GM18511 (cell line): ENCODE measurements around the gene KLK10.
"Not testable (repeated sequence)": the region's sequence is repeated elsewhere in the genome, so short reads cannot be mapped to it uniquely, and the experiment has no call there.

Experiments
- ATAC-seq: cut with Tn5 transposase; IDR thresholded peaks from one replicate; pipeline ENCODE4 v1.9.1; 2021; ENCODE audit warnings: mild to moderate bottlenecking, moderate library complexity; ENCODE audit not compliant: unreplicated experiment

Gene KLK10

DNA sequence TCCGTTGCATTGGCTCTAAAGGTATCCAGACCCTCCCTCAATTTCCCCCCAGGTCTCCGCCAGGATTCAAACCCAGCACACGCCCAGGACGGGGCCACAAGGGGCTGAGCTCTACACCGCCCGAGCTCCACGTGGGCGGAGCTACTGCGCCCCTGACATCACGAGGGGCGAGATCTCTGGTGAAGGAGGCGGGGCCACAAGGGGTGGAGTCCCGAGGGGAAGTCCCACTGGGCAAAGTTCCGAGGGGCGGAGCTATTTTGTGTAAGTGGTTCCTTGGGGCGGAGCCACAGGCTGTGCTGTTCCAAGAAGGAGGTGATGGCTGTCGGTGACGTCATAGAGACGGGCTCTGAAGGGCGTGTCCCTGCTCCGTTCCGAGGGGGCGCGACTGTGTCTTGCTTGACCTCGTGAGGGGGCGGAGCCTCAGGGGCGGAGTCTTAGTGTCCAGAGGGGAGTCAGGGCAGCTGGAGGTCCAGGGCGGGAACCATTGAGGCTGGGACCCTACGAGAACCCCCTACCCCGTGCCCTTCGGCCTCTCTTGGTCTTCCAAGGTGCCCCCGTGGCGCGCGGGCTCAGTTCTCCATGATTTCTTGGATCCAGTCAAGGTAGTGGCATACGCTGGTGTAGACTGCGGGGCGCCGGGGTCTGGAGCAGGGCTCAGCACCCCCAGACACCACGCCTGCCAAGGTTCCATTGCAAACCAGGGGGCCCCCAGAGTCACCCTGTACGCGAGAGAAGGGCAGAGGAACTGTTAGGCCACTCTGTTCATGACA, 16.8 kb downstream of the KLK10 start:
- ATAC-seq = no peak

DNA sequence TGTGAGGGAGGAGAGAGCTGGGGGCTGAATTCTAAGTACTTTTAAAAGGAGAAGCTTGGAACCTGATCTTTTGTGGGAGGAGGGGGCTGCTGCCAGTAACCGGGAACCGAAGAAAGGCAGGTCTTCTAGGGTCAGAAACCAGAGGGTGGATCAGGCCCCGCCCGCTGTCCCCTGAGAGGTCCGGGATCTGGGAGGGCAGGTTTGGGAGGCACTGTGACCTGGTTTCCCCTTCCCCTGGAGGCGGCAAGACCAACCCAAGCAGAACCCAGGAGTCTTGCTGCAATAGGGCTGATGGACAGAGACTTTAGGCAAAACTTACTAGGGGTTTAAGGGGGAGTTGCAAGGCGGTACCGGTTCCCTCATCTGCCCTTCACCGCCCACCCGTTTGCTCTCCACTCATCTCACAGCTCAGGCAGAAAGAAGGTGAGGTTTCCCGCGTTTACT, 17.4 kb downstream of the KLK10 start:
- ATAC-seq = no peak

DNA sequence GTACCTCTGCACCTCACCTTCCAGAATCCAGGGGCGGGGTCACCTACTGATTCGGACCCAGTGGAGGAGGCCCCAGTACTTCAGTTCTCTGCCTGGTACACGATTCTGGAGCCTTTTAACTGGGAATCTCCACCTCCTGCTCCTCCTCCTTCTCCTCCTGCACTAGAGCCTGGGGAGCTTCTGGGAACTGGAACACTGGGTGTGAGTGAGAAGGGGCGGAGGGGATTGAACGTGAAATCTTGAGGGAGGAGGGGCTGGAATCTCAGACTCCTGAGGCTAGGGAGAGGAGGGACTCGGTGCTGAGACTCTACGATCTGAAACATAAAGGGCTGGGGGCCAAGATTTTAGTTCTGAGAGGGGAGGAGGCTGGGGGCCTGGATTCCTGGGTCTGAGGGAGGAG, 18.0 kb downstream of the KLK10 start, which contains the start of gene KLK8:
KLK8 (minus strand) TSS at position 90 of the 400 bp plus-strand sequence. CDS start 437 bp downstream, outside the sequence.
- ATAC-seq = no peak

DNA sequence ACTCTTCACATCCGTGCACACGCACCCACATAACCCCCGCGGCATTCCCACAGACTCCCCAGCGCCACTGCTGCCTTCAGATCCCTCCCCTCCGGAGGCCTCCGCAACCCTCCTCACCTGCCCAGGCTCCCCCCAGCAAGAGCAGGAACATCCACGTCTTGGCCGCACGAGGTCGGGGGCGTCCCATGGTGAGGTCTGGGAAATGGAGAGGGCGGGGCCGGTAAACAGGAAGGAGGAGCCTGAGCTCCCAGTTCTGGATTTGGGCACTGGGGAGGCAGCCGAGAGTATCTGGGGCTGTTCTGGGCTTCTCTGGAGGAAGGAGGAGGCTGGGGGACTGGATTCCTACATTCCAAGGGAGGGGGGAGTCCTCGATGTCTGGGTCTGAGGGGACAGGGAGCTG, 18.5 kb downstream of the KLK10 start:
- no peak for ATAC-seq

DNA sequence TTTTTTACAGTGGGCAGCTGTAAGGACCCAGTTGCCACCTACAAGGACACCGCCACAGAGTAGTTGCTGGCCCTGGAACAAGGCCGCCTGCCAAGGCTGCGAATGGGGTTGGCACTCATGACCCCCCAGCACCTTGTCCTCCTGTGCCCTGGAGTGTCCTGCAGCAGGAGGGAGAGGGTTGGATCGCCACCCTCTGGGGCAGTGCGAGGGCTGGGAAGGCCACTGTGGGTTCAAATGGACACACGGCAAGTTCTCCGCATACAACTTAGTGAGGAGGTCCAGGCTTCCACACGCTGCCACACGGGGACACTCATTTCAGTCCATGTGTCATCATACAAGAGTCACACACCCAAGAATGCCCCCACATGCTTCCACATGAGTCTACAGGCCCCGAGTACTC, 19.1 kb downstream of the KLK10 start:
- ATAC-seq = no peak

DNA sequence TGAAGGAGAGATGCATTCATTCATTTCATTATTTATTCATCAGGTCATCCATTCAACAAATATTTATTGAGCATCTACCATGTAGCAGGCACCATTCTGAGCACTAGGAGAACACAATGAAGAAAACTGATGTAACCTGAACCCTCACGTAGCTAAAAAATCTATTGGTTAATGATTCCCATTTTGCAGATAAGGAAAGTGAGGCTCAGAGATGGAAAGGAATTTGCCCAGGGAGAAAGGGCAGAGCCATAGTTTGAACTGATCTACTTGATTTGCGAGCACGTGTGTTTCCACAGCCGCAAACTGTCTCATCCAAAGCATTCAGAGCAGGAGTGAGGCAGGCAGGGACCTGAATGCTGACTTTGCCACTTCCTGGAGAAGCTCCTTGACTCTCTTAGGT, 20.8 kb downstream of the KLK10 start:
- no peak for ATAC-seq

DNA sequence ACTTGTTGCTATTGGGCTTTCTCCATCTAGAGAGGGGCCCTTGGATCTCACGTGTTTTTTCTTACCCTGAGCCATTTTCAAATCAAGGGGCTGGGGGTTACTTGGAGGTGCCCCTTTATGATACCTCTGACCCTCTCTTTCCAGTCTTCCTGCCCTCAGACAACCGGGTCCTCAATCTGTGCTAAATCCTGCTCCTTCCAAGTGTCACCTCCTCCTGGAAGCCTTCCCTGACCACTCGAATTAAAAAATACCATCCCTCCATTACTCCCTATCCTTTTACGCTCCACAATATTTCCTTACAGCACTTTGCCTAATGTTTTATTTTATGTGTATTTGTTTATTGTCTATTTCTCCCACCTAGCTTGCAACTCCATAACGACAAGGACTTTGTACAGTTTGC, 21.4 kb downstream of the KLK10 start:
- ATAC-seq = no peak

DNA sequence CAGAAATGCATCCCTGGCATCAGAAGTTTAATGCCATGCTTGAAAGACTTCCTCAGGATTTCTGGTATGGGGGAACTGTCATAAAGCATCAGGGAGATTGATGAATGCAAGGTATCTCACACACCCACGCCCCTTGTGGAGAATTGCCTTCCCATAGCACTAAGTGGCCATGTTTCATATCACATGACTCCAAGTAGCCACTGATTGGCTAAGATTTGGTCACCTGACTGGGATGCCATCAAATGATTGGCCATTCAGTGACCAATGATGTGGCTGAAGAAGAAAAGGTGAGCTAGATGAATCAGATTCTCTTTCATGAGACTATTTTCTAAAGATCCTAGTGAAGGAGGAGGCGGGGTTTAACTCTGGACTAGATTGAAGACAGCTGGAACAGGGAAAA, 25.4 kb downstream of the KLK10 start:
- no peak for ATAC-seq

DNA sequence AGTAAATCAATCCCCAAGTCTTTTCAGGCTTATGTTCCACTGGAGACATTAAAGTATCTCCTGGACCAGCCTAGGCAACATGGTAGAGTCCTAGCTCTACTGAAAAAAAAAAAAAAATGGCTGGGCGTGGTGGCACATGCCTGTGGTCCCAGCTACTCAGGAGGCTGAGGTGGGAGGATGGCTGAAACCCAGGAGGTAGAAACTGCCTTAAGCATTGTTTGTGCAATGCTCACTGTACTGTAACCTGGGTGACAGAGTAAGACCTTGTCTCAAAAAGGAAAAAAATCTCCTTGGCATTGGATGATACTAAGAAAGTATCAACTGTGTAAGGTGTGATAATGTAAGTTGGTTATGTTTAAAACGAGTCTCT, 26.9 kb downstream of the KLK10 start:
- no peak for ATAC-seq

DNA sequence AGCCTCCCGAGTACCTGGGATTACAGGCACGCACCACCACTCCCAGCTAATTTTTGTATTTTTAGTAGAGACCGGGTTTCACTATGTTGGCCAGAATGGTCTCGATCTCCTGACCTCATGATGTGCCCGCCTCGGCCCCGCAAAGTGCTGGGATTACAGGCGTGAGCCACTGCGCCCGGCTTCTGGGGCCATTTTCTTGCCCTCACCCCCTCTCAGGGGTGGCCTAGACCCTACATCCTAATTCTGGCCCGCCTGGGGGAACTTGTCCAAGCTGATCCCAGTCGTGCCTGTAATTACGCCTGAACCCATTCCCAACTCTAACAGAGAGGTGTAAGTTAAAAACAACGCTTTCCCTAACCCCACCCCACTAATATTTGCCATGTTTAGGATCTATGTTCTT, 35.1 kb downstream of the KLK10 start:
- not testable (repeated sequence) for ATAC-seq

DNA sequence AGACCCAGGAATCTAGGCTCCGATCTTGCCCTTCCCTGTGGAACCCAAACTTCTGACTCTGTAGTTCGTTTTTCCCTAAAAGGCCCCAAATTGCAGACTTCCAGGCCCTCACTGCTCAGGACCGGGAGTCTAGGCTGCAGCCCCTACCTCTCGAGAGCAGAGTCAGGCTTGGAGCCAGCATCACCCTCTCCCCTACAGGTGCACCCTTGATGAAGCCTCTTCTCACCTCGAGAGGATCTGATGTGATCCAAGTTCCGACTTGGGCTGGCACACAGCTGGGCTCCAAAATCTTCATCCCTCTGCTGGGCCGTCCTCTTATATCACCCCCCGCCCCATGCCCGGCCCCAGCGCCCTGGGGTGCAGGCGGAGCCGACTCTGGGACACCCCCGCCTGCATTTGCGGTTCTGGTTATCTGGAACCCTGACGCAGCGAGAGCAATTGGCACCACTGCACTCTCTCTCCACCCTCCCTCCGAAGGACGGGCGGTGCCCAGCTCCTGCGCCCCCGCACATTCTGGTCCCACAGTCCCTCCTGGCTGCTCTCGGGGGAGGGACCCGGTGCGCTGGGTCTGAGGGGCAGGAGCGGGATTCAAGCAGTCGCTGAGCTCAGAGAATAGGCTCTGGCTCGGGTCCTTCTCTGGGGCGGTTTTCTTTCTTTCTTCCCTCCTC, 35.8 kb downstream of the KLK10 start, which contains the start of gene KLK7:
KLK7 (minus strand) TSS at position 293 of the 668 bp plus-strand sequence. CDS start 1,518 bp downstream, outside the sequence.
- no peak for ATAC-seq

DNA sequence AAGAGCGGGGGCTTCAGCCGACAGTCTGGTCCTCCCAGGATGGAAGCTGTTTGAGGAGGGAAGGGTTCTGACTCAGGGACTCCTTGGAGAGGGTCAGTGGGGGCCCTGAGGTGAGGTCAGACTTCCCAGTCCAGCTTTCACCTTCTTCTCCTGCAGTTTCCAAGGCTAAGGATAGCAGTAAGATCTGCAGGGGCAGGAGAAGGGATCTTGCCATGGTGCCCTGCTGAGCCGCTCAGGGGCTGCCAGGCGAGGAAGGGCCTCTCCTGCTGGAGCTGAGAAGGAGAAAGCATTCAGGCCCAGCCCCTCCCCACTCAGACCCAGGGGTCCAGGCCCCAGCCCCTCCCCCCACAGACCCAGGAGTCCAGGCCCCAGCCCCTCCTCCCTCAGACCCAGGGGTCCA, 37.3 kb downstream of the KLK10 start:
- ATAC-seq = no peak

DNA sequence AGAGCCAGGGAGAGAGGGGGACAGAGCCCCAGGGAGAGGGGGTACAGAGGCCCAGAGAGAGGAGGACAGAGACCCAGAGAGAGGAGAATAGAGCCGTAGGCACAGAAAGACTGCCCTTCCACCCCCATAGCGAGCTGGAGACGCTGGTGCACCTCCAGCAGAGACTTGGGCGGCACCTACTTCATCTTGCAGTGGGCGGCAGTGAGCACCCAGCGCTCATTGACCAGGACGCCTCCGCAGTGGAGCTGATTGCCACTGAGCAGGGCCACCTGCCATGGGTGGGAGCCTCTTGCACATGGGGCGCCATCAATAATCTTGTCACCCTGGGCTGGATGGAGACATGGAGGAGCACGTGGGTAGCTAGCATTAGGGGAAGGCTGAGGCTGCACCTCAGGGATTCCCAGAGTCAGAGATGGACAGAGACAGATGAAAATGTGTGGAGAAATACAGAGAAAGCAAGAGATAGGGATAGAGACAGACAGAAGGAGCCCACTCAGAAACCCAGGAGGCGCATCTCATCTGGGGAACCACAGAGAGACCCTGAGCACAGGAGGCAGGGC, 37.8 kb downstream of the KLK10 start:
- no peak for ATAC-seq

DNA sequence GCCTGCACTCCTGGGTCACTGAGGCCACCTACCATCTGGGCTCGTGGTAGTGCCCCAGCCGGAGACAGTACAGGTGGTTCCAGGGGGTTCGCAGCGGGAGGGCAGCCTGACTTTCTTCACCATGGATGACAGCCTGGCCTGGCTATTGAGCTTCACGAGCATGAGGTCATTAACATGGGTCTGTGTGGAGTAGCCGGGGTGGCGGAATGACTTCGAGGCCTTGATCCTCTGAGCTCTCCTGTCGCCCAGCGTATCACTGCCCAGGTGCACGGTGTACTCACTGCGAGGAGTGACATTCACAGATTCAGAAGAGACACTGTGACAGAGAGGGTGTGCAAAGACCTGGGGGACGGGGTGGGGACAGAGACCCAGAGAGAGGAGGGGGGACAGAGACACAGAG, 39.3 kb downstream of the KLK10 start:
- ATAC-seq = no peak

DNA sequence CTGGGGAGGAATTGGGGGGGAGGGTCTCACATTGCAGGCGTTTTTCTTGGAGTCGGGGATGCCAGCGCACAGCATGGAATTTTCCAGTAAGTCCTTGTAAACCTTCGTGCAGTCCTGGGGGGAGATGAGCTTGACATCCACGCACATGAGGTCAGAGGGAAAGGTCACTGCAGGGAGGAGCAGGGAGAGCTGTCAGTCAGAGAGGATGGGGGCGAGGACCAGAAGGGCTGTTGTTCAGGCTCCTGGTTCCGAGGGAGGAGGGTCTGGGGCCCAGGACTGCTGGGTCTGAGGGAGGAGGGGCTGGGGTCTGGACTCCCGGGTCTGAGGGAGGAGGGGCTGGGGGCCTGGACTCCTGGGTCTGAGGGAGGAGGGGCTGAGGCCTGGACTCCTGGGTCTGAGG, 39.8 kb downstream of the KLK10 start:
- ATAC-seq = no peak

DNA sequence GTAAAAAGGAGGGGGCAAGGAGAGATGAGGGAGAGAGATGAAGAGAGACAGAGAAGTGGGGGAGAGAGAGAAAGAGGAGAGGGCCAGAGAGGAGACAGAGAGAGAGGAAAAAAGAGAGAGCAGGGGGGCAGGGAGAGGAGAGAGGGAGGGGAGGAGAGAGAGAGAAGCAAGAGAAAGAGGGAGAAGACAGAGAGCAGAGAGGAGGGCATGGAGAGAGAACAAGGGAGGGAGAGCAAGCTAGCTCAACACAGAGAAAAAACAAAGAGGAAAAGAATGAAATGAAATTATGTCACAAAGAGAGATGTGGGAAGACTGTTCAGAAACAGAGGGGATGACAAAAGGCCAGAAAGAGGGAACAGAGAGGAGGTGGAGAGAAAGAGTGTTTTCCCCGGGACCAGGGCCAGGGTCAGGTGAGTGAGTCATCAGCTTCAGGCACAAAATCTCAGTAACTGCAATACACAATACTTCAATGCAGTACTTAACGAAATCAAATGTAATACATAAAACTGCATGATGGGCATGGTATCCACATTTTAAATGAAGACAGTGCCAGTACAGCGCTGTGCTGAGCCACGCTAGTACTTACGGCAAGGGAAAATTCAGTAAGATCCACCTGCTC, 40.6 kb downstream of the KLK10 start:
- ATAC-seq = no peak

DNA sequence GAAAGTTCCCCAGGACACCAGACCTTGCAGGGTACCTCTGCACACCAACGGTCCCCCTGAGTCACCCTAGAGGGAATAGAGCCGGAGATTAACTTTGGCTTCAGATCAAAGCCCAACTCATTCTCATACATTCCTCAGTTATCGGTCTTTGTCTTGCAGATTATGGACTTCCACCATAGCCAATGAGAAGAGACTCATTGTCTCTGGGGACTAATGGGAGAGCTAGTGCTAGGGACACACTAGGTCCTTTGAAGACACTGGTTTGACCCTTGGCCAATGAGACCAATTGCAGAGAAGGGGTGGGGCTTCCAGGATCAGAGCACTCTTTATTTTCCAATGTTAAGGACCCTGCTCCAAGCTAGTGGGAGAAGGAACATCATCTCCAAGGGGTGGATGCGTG, 41.9 kb downstream of the KLK10 start:
- no peak for ATAC-seq

DNA sequence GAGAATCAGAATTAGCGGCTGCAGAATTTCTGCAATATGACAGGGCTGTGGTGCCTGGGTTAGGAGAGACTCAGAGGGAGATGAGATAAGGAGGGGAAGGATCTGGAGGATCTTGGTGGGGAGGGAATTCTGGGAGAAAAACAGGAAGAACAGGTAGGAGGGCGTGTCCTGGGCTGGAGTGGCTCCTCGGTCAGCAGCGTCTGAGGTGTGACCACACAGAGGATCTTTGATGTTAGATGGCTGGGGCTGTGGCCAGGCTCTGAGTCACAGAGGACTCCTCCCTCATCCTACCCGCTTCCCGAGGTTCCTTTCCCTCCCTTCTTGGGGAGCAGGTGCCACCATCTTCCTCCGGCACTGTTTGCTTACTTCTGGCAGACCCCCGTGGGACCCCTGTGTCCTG, 43.7 kb downstream of the KLK10 start:
- no peak for ATAC-seq

DNA sequence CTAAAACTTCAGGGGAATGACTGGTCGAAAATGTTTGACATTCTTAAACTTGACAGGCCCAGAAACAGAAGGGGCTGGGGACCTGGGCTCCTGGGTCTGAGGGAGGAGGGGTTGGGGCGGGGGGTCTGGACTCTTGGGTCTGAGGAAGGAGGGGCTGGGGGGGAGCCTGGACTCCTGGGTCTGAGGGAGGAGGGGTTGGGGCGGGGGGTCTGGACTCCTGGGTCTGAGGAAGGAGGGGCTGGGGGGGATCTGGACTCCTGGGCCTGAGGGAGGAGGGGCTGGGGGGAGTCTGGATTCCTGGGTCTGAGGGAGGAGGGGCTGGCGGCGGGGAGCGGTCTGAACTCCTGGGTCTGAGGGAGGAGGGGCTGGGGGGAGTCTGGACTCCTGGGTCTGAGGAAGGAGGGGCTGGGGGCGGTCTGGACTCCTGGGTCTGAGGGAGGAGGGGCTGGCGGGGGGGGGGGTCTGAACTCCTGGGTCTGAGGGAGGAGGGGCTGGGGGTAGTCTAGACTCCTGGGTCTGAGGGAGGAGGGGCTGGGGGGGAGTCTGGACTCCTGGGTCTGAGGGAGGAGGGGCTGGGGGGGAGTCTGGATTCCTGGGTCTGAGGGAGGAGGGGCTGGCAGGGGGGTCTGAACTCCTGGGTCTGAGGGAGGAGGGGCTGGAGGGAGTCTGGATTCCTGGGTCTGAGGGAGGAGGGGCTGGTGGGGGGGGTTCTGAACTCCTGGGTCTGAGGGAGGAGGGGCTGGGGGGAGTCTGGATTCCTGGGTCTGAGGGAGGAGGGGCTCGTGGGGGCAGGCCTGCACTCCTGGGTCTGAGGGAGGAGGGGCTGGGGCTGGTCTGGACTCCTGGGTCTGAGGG, 44.6 kb downstream of the KLK10 start:
- no peak for ATAC-seq

DNA sequence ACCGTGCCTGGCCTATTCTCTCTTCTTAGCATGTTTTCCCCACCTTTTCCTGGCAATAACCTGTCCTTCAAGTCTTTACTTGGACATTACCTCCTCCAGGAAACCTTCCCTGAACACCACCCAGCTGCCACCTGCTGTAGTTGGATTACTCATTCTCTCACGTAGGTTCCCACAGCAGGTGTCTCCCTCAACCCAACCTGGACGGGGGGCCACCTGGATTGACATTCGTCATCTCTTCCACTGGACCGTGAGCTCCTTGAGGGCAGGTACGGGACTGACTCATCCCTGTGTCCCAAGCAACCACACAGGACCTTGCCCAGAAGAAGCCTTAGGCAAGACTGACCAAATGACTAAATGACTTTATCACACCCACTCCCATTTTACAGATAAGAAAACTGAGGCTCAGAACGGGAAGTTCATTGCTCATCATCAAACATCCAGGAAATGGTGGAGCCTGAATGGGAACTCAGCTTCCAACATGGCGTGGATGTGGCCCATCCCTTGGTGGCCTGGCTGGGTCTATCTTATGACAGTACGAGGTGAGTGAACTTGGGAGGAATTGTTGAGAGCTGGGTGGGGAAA, 46.6 kb downstream of the KLK10 start:
- no peak for ATAC-seq
